GM13977 (cell line): ENCODE data around the gene PGAM2.

Experiments
- DNase-seq: peaks from one replicate; pipeline ENCODE4 v3.0.0; 2012; ENCODE audit warnings: low spot score
- in situ Hi-C: fragments of 300-500 bp; cut with MboI; formaldehyde crosslinking; loops from one replicate; pipeline ENCODE4 v1.12.0; 2022; ENCODE audit warnings: low sequenced_read_pairs, low pct_unique_long_range_greater_than_20kb, mixed read lengths, inconsistent platforms; ENCODE audit not compliant: unreplicated experiment
- TF ChIP-seq, protein P1 (sequence below): IDR thresholded peaks from 2 replicates; pipeline ENCODE4 v1.5.1; 2012; ENCODE audit warnings: mild to moderate bottlenecking, control low read depth; ENCODE audit not compliant: insufficient read depth; ENCODE audit errors: extremely low read depth, missing control alignments

The PGAM2 gene

DNA sequence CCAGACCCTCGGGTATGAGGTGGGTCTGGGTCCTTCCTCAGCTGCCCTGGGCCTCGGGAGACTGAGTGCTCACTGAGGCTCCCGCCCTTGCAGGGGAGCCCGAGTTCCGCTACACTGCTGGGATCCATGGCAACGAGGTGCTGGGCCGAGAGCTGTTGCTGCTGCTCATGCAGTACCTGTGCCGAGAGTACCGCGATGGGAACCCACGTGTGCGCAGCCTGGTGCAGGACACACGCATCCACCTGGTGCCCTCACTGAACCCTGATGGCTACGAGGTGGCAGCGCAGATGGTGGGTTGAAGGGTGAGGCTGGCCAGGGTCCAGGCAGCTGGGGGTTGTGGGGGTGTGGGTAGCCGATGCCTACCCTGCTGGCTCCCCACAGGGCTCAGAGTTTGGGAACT is 46.4 kb upstream of the PGAM2 start:
- in situ Hi-C loops = no loop called here
- TF ChIP-seq, protein P1, sequence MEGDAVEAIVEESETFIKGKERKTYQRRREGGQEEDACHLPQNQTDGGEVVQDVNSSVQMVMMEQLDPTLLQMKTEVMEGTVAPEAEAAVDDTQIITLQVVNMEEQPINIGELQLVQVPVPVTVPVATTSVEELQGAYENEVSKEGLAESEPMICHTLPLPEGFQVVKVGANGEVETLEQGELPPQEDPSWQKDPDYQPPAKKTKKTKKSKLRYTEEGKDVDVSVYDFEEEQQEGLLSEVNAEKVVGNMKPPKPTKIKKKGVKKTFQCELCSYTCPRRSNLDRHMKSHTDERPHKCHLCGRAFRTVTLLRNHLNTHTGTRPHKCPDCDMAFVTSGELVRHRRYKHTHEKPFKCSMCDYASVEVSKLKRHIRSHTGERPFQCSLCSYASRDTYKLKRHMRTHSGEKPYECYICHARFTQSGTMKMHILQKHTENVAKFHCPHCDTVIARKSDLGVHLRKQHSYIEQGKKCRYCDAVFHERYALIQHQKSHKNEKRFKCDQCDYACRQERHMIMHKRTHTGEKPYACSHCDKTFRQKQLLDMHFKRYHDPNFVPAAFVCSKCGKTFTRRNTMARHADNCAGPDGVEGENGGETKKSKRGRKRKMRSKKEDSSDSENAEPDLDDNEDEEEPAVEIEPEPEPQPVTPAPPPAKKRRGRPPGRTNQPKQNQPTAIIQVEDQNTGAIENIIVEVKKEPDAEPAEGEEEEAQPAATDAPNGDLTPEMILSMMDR = no peak
- no peak for DNase-seq

DNA sequence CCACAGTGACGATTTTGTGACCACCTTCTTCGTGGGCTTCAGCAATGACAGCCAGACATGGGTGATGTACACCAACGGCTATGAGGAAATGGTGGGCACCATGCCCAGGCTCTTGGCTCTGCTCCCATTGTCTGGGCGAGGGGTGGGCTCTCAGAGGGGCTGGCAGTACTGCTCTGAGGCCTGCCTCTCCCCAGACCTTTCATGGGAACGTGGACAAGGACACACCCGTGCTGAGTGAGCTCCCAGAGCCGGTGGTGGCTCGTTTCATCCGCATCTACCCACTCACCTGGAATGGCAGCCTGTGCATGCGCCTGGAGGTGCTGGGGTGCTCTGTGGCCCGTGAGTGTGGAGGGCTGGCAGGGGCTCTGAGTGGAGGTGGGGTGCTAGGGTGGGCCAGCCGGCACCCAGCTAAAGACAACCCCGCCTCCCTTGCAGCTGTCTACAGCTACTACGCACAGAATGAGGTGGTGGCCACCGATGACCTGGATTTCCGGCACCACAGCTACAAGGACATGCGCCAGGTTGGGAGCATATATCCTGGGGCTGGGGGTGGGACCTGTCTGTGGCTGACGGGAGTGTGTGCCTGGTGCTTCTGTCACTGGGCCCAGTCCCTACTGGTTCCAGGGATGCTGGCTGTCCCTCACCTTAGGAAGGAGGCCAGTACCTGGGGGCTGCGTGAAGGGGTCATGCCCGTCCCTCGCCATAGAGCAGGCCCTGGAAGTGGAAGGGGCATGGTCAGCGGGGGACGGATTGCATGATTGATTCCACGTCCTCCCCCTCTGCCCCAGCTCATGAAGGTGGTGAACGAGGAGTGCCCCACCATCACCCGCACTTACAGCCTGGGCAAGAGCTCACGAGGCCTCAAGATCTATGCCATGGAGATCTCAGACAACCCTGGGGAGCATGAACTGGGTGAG is 45.6 kb upstream of the PGAM2 start:
- in situ Hi-C loops = no loop called here
- DNase-seq = no peak
- TF ChIP-seq, protein P1 = no peak

DNA sequence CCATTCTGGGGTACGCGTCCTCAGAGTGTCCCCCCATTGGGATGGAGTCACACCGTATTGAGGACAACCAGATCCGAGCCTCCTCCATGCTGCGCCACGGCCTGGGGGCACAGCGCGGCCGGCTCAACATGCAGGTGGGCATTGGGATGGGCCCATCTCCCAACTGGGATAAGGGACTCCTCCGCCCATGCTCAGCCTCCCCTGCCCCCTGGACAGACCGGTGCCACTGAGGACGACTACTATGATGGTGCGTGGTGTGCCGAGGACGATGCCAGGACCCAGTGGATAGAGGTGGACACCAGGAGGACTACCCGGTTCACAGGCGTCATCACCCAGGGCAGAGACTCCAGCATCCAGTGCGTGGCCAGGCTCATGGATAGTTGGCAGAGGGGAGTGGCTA is 44.6 kb upstream of the PGAM2 start:
- TF ChIP-seq, protein P1 = no peak
- no peak for DNase-seq
- in situ Hi-C loops = no loop called here

DNA sequence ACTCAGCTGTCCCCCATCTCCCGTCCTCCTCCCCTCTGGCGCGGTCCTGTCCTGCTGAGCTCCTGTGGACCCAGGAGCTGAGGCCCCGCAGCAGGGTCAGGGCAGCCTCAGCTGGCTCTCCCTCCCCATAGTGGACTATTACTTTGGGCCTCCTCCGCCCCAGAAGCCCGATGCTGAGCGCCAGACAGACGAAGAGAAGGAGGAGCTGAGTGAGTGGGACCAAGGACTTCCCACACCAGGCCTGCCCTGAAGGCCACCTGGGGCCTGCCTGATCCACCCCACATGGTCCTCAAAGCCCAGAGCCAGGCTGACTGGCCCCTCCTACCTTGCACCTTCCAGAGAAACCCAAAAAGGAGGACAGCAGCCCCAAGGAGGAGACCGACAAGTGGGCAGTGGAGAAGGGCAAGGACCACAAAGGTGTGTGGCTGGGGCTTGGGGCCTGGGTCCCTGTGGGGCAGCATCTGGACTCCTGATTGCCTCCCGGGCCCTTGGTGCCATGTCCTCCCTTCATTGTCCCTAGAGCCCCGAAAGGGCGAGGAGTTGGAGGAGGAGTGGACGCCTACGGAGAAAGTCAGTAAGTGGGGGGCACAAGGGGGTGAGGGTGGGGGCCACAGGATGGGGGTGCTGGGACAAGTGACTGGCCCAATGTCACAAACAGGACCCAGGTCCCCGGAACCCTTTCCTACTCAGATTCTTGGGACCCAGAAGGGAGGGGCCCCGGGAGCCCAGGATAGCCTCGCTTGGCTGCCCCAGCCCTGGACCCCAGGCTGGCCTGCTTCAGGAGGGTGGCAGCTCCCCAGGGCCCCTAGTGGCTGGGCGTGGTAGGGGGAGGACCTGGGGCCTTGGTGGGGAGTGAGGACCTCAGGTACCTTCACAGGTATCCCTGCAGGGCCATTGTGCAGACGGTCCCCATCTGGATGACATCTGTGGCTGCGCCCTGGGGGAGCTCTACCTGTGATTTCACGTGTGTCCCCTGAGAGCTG is 43.7 kb upstream of the PGAM2 start:
- DNase-seq = peak; percentile 36
- in situ Hi-C loops = no loop called here

DNA sequence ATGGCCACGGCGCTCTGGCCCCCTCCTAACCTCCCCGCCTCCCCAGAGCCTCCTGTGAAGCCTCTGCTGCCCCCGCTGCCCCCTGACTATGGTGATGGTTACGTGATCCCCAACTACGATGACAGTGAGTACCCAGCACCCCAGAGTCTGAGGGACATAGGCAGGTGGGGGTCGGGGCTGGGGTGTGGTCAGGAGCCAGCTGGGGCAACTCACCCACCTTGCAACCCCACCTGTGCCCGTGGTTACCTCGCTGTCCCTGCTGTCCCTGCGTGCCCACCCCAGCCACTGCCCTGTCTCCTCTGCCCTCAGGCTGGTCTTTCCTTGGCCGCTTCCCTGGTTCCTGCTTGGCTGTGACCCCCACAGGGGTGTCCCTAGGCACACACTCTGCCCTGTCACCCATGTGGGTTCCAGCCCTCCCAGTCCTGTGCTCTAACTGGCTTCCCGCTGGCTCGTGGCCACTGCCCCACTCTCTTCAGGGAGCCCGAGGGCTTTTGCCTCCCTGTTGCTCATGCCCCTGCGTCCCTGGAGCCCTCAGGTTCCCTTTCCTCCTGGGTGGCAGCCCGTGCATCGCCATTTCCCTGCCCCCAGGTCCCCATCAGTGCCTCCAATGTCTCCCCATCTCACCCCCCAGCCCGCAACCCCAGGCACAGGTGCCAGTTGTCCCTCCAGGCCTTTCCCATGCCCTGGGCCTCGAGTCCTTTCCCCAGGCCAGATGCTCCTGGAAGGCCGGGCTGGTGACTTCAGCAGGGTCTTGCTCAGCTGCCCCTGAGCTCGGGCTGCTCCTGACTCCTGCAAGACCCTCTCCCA is 42.8 kb upstream of the PGAM2 start:
- TF ChIP-seq, protein P1 = no peak
- in situ Hi-C loops = no loop called here
- no peak for DNase-seq

More for the DNA sequence above, 43.7 kb upstream of the PGAM2 start:
- TF ChIP-seq, protein P1 = no peak
